CD4-positive, alpha-beta T cell treated with Interleukin-12 subunit alpha and Interleukin-12 subunit beta, for 1 hour (primary cell): ENCODE data around the gene NLGN1.
"Not testable (repeated sequence)": the region's sequence is repeated elsewhere in the genome, so short reads cannot be mapped to it uniquely, and the experiment has no call there.

Experiments
- DNase-seq: peaks from one replicate; pipeline ENCODE4 v3.0.0-alpha.2; 2020

Gene NLGN1

GRCh38 chr3:173568623-173569022 is 171.1 kb downstream of the NLGN1 start:
- DNase-seq = no peak

GRCh38 chr3:173583496-173583895 is 186.0 kb downstream of the NLGN1 start:
- no peak for DNase-seq

GRCh38 chr3:173584093-173584837 is 186.7 kb downstream of the NLGN1 start:
- no peak for DNase-seq

GRCh38 chr3:173584838-173585831 is 187.6 kb downstream of the NLGN1 start:
- DNase-seq = no peak

- DNase-seq = no peak
Observed at GRCh38 chr3:173586166-173586565, 188.6 kb downstream of the NLGN1 start.

GRCh38 chr3:173587055-173587454 is 189.5 kb downstream of the NLGN1 start:
- no peak for DNase-seq

- DNase-seq = no peak
Observed at GRCh38 chr3:173588556-173588955, 191.0 kb downstream of the NLGN1 start.

- no peak for DNase-seq
Observed at GRCh38 chr3:173589116-173589515, 191.6 kb downstream of the NLGN1 start.

- DNase-seq = no peak
Observed at GRCh38 chr3:173591401-173591800, 193.9 kb downstream of the NLGN1 start.

GRCh38 chr3:173594881-173595280 is 197.3 kb downstream of the NLGN1 start:
- not testable (repeated sequence) for DNase-seq

GRCh38 chr3:173599673-173600072 is 202.1 kb downstream of the NLGN1 start:
- DNase-seq = no peak

- no peak for DNase-seq
Observed at GRCh38 chr3:173614522-173614921, 217.0 kb downstream of the NLGN1 start.

- no peak for DNase-seq
Observed at GRCh38 chr3:173615661-173616060, 218.1 kb downstream of the NLGN1 start.

- no peak for DNase-seq
Observed at GRCh38 chr3:173617490-173617889, 219.9 kb downstream of the NLGN1 start.

- DNase-seq = no peak
Observed at GRCh38 chr3:173618148-173618547, 220.6 kb downstream of the NLGN1 start.

GRCh38 chr3:173618703-173619102 is 221.2 kb downstream of the NLGN1 start:
- no peak for DNase-seq

GRCh38 chr3:173622166-173622565 is 224.6 kb downstream of the NLGN1 start:
- no peak for DNase-seq

GRCh38 chr3:173624086-173624485 is 226.5 kb downstream of the NLGN1 start:
- no peak for DNase-seq

- DNase-seq = no peak
Observed at GRCh38 chr3:173630849-173631248, 233.3 kb downstream of the NLGN1 start.

- DNase-seq = no peak
Observed at GRCh38 chr3:173632945-173633344, 235.4 kb downstream of the NLGN1 start.

- no peak for DNase-seq
Observed at GRCh38 chr3:173635826-173636225, 238.3 kb downstream of the NLGN1 start.

GRCh38 chr3:173639098-173639497 is 241.6 kb downstream of the NLGN1 start:
- no peak for DNase-seq

GRCh38 chr3:173641696-173642095 is 244.2 kb downstream of the NLGN1 start:
- no peak for DNase-seq
